Neural cell (in vitro differentiated cells): Measurements from ENCODE around the gene CNTNAP5. TPM values are rescaled to one million over a fixed set of nuclear protein-coding genes. Genes with fewer than 3 reads are reported as not detected.

Source experiments
- H2AFZ ChIP-seq: fragments of 200-600, 300-800 bp; sonication (generic), shearing (Covaris generic); 2 replicates; pipeline ENCODE4 v1.6.0; 2014; ENCODE audit warnings: low read depth, mild to moderate bottlenecking, antibody characterized with exemption, low read length, moderate library complexity
- H3F3A ChIP-seq: fragments of 200-600 bp; shearing (Covaris generic); 2 replicates; pipeline ENCODE4 v1.6.1; 2016; ENCODE audit warnings: mild to moderate bottlenecking, moderate library complexity, mixed read lengths, antibody characterized with exemption, low read length; ENCODE audit not compliant: insufficient read depth, poor library complexity, severe bottlenecking
- H3K27ac ChIP-seq: fragments of 200-600, 300-800 bp; sonication (generic), shearing (Covaris generic); 2 replicates; pipeline ENCODE4 v1.5.1; 2014; ENCODE audit warnings: mild to moderate bottlenecking, low read length, moderate library complexity
- H3K27me3 ChIP-seq: fragments of 300-800, 200-600 bp; sonication (generic), shearing (Covaris generic); 2 replicates; pipeline ENCODE4 v1.6.0; 2014; ENCODE audit warnings: mild to moderate bottlenecking, low read depth, low read length, moderate library complexity; ENCODE audit not compliant: insufficient read depth
- H3K36me3 ChIP-seq: fragments of 300-800, 200-600 bp; sonication (generic), shearing (Covaris generic); 2 replicates; pipeline ENCODE4 v1.5.1; 2014; ENCODE audit warnings: mild to moderate bottlenecking, antibody characterized with exemption, low read length, moderate library complexity; ENCODE audit not compliant: insufficient read depth
- H3K4me2 ChIP-seq: fragments of 300-800, 200-600 bp; sonication (generic), shearing (Covaris generic); 2 replicates; pipeline ENCODE4 v1.6.0; 2014; ENCODE audit warnings: mild to moderate bottlenecking, low read length
- H3K4me3 ChIP-seq: fragments of 300-800, 200-600 bp; sonication (generic), shearing (Covaris generic); 2 replicates; pipeline ENCODE4 v1.5.1; 2014; ENCODE audit warnings: mild to moderate bottlenecking, low read length, moderate library complexity
- H3K79me2 ChIP-seq: fragments of 200-600 bp; shearing (Covaris generic); replicated peaks from 2 replicates; pipeline ENCODE4 v1.6.0; 2014; ENCODE audit warnings: mild to moderate bottlenecking, low read length, moderate library complexity; ENCODE audit not compliant: insufficient read depth
- H3K9ac ChIP-seq: fragments of 300-800, 200-600 bp; sonication (generic), shearing (Covaris generic); 2 replicates; pipeline ENCODE4 v1.6.1; 2016; ENCODE audit warnings: mild to moderate bottlenecking, low read length, mixed read lengths
- H3K9me2 ChIP-seq: fragments of 200-600 bp; shearing (Covaris generic); 2 replicates; pipeline ENCODE4 v1.6.1; 2016; ENCODE audit warnings: mild to moderate bottlenecking, low read length, mixed read lengths; ENCODE audit not compliant: insufficient read depth
- H3K9me3 ChIP-seq: fragments of 200-600, 300-800 bp; sonication (generic), shearing (Covaris generic); 2 replicates; pipeline ENCODE4 v1.6.1; 2016; ENCODE audit warnings: mild to moderate bottlenecking, mixed run types, low read length, moderate library complexity, mixed read lengths
- H4K20me1 ChIP-seq: fragments of 200-600 bp; shearing (Covaris generic); 2 replicates; pipeline ENCODE4 v1.6.1; 2016; ENCODE audit warnings: mild to moderate bottlenecking, mixed run types; ENCODE audit not compliant: insufficient read depth
- EP300 ChIP-seq: fragments of 450-650 bp; conservative IDR thresholded peaks from 2 replicates; pipeline ENCODE4 v1.6.1; 2014; ENCODE audit warnings: antibody characterized with exemption, mild to moderate bottlenecking, moderate library complexity; ENCODE audit not compliant: poor library complexity, severe bottlenecking
- EZH2 ChIP-seq: fragments of 200-600, 300-800 bp; shearing (Covaris generic), sonication (generic); IDR thresholded peaks from 2 replicates; pipeline ENCODE4 v1.6.1; 2014; ENCODE audit warnings: antibody characterized with exemption, low read length, borderline replicate concordance, mild to moderate bottlenecking; ENCODE audit not compliant: insufficient read depth, poor library complexity, severe bottlenecking
- MXI1 ChIP-seq: fragments of 450-650 bp; conservative IDR thresholded peaks from 2 replicates; pipeline ENCODE4 v1.6.1; 2014; ENCODE audit warnings: antibody characterized with exemption, mild to moderate bottlenecking; ENCODE audit not compliant: poor library complexity, severe bottlenecking
- POLR2AphosphoS5 ChIP-seq: IDR thresholded peaks from 2 replicates; pipeline ENCODE4 v1.6.1; 2012
- RAD21 ChIP-seq: fragments of 450-650 bp; conservative IDR thresholded peaks from 2 replicates; pipeline ENCODE4 v1.6.1; 2014; ENCODE audit warnings: antibody characterized with exemption, mild to moderate bottlenecking, moderate library complexity
- SMC3 ChIP-seq: fragments of 450-650 bp; conservative IDR thresholded peaks from 2 replicates; pipeline ENCODE4 v1.6.1; 2014; ENCODE audit warnings: antibody characterized with exemption, mild to moderate bottlenecking, moderate library complexity; ENCODE audit not compliant: poor library complexity
- TAF1 ChIP-seq: IDR thresholded peaks from 2 replicates; pipeline ENCODE4 v1.6.1; 2012; ENCODE audit warnings: low read depth
- polyA plus RNA-seq: library from polyadenylated mRNA; depleted of rRNA; stranded (reverse); fragments of >200 nt; gene quantifications from 2 replicates; pipeline ENCODE4 v1.2.3, GENCODE V29; 2014
- TF ChIP-seq, protein P1 (sequence below): IDR thresholded peaks from 2 replicates; pipeline ENCODE4 v1.6.1; 2012; ENCODE audit warnings: borderline replicate concordance
- TF ChIP-seq, protein P2 (sequence below): fragments of 450-650 bp; IDR thresholded peaks from 2 replicates; pipeline ENCODE4 v1.5.1; 2014; ENCODE audit warnings: antibody characterized with exemption, mild to moderate bottlenecking, moderate library complexity; ENCODE audit not compliant: poor library complexity, severe bottlenecking

The CNTNAP5 gene
- polyA plus RNA-seq, 1 donor from 2014 or later, result 19.3 TPM

DNA sequence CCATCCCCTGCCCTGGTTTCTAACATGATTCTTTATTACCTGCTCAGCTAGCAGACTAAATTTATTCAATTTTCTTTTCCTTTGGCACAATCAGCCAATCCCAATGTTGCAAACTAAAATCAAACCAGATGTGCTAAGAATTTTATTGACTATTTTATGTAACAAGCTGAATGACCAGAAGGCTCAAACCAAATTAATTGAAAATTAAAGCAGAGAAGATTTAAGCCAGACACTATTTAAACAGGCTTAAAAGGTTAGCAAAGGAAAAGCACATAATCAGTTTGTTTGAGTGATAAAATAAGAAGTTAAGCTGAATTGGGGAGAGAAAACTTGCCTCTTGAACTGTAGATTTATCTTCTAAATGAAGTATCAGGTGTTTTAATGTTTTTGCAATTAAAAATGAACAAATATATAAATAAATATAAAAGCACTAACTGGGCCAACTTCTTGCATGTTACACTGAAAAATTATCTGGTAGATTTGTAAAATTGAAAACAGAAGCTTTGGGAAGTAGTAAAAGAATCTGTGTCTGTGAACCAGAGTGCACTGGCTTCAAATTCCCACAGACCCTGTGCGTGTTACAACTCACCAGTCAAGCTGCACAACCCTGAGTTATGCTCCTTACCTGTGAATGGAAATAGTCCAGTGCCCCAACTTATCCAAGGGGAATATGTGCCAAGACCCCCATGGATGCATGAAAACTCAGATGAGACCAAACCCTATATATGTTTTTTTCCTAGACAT lies 283.4 kb downstream of the CNTNAP5 start:
- H3K4me2 ChIP-seq, result no peak overlapping the region
- H3F3A ChIP-seq, result no peaks in the 10 kb centered on the region
- no peak for TF ChIP-seq MXI1
- no peak for TF ChIP-seq EP300
- TF ChIP-seq, protein P1, sequence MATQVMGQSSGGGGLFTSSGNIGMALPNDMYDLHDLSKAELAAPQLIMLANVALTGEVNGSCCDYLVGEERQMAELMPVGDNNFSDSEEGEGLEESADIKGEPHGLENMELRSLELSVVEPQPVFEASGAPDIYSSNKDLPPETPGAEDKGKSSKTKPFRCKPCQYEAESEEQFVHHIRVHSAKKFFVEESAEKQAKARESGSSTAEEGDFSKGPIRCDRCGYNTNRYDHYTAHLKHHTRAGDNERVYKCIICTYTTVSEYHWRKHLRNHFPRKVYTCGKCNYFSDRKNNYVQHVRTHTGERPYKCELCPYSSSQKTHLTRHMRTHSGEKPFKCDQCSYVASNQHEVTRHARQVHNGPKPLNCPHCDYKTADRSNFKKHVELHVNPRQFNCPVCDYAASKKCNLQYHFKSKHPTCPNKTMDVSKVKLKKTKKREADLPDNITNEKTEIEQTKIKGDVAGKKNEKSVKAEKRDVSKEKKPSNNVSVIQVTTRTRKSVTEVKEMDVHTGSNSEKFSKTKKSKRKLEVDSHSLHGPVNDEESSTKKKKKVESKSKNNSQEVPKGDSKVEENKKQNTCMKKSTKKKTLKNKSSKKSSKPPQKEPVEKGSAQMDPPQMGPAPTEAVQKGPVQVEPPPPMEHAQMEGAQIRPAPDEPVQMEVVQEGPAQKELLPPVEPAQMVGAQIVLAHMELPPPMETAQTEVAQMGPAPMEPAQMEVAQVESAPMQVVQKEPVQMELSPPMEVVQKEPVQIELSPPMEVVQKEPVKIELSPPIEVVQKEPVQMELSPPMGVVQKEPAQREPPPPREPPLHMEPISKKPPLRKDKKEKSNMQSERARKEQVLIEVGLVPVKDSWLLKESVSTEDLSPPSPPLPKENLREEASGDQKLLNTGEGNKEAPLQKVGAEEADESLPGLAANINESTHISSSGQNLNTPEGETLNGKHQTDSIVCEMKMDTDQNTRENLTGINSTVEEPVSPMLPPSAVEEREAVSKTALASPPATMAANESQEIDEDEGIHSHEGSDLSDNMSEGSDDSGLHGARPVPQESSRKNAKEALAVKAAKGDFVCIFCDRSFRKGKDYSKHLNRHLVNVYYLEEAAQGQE, result no peak
- TF ChIP-seq TAF1, result no peak
- TF ChIP-seq, protein P2, sequence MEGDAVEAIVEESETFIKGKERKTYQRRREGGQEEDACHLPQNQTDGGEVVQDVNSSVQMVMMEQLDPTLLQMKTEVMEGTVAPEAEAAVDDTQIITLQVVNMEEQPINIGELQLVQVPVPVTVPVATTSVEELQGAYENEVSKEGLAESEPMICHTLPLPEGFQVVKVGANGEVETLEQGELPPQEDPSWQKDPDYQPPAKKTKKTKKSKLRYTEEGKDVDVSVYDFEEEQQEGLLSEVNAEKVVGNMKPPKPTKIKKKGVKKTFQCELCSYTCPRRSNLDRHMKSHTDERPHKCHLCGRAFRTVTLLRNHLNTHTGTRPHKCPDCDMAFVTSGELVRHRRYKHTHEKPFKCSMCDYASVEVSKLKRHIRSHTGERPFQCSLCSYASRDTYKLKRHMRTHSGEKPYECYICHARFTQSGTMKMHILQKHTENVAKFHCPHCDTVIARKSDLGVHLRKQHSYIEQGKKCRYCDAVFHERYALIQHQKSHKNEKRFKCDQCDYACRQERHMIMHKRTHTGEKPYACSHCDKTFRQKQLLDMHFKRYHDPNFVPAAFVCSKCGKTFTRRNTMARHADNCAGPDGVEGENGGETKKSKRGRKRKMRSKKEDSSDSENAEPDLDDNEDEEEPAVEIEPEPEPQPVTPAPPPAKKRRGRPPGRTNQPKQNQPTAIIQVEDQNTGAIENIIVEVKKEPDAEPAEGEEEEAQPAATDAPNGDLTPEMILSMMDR, result no peak
- TF ChIP-seq RAD21, result no peak
- no peak for TF ChIP-seq SMC3
- no peak for TF ChIP-seq POLR2AphosphoS5
- no peak for TF ChIP-seq EZH2
- H4K20me1 ChIP-seq, result no peaks in the 10 kb centered on the region
- no peaks in the 10 kb centered on the region for H3K9me2 ChIP-seq
- no peaks in the 10 kb centered on the region for H3K27me3 ChIP-seq
- no peak overlapping the region for H2AFZ ChIP-seq
- no peak overlapping the region for H3K27ac ChIP-seq
- no peak overlapping the region for H3K9ac ChIP-seq
- H3K79me2 ChIP-seq, result no peaks in the 10 kb centered on the region
- no peaks in the 10 kb centered on the region for H3K9me3 ChIP-seq
- no peaks in the 10 kb centered on the region for H3K36me3 ChIP-seq
- no peak overlapping the region for H3K4me3 ChIP-seq

DNA sequence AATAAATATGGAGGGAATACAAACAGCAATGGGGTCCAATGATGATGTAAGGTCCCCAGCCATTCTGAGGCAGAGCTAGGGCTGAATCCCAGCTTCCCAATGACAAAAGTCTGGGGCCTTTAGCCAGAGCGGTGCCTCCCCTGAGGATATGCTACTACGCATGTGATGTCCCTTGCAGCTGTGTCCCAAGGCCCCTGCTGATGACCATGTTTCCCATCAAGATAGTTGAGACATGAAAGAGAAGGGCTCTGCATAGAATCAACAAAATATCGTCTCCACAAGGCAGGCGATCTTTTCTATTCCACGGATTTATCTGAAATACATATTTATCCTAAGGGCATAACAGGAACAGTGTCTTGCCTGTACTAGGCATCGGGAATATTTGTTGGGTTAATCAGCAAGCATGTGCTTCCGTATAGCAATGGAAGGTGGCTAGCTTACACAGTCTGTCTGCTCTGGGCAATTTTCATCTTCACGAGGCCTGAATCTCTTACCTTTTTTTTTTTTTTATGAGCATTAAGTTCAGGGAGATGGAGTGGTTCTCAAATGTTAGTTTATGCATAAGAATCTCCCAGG lies 284.6 kb downstream of the CNTNAP5 start:
- no peaks in the 10 kb centered on the region for H3K36me3 ChIP-seq
- no peaks in the 10 kb centered on the region for H3K79me2 ChIP-seq

More for the DNA sequence above, 284.6 kb downstream of the CNTNAP5 start:
- Histone ChIP-seq H2AFZ (no peak overlapping the region), H3F3A (no peaks in the 10 kb centered on the region), H3K9me3 (no peaks in the 10 kb centered on the region), H3K9ac (no peak overlapping the region), H3K27ac (no peak overlapping the region), H3K9me2 (no peaks in the 10 kb centered on the region), H3K27me3 (no peaks in the 10 kb centered on the region), H4K20me1 (no peaks in the 10 kb centered on the region), H3K4me3 (no peak overlapping the region), H3K4me2 (no peak overlapping the region)
- TF ChIP-seq TAF1 (no peak), POLR2AphosphoS5 (no peak), RAD21 (no peak), EZH2 (no peak), SMC3 (no peak), EP300 (no peak), MXI1 (no peak)
- TF ChIP-seq, protein P1, result no peak
- TF ChIP-seq, protein P2, result no peak
